HTR-8/SVneo (cell line): Measurements from ENCODE around the gene PBX3.

ENCODE experiments used
- DNase-seq: peaks from one replicate; pipeline ENCODE4 v3.0.0; 2011; ENCODE audit warnings: low spot score, mixed read lengths; ENCODE audit not compliant: insufficient read length
- FAIRE-seq: peaks from 2 replicates; lab custom pipeline; 2011; peaks lifted over from hg19 to GRCh38; lab: Jason Lieb, UNC

PBX3 gene

DNA sequence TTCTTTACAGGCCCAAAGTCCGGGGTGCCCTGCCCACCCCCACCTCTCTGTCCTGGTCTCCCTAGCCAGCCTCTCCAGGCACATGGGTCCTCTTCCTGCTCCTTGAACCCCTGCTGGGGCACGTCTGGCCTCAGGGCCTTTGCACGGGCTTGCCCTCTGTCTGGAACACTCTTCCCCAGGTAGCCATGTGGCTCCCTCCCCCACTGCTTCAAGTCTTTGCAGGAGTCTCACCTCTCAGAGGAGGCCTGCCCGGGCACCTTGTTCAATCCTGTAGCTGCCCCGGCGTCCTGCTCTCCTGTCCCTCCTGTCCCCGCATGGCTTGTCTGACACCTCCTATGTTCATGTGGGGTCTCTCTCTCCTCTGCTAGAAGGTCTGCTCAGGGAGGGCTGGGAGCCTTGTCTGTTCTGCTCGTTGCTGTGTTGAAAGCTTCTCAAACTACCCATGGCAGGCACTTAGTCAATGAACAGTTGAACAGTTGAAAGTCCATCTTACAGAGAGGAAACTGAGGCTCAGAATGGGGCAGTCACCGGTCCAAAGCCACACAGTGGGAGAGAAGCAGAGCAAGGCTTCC is 241.4 kb downstream of the PBX3 start:
- DNase-seq = no peak
- FAIRE-seq = no peak

DNA sequence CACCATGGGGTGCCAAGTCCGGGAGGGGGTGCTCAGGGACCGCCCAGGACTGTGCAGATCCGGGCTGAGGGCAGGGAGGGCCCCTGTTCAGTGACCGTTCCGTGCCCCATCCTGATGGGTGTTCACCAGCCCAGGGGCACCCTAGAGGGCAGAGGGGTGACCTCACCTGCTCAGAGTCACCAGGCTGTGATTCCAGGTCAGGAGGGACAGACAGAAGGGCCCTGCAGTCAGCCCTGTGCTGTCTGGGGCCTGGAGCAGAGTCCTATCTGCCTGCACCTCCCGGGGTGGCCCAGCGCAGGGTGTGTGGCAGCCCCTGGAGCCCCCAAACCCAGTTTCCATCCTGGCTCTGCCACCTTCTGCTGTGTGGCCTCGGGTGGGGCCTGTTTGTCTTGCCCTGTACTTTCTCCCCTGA is 241.9 kb downstream of the PBX3 start:
- FAIRE-seq (no peak), DNase-seq (no peak)

DNA sequence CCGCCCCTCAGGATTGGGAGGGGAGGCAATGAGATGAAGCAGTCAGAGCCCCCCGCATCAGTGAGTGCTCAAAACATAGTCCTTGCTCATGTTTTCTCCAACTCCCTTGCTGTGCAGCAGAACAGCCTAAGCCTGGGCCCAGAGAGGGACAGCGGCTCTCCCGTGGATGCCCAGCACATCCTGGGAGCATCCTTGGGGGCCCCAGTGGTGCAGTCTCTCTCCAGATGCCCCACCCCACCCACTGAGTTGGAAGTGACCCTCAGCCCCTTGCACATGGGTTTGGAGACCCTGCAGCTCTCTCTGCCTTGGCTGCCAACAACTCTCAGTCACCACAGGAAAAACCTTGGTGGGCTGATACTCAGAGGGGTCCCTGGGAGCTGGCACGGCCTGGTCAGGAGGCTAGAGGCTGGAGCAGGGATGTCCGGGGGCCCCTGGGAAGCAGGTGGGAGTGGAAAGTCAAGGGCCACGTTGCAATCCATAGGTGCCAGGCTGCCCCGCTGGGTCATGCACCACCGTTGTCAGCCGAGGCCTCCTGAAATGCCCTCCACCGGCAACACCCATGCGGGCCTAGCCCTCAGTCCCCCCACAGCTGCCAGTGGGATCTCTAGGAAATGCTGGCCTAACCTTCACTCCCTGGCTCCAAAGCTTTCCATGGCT is 242.5 kb downstream of the PBX3 start:
- FAIRE-seq = no peak
- DNase-seq = no peak

DNA sequence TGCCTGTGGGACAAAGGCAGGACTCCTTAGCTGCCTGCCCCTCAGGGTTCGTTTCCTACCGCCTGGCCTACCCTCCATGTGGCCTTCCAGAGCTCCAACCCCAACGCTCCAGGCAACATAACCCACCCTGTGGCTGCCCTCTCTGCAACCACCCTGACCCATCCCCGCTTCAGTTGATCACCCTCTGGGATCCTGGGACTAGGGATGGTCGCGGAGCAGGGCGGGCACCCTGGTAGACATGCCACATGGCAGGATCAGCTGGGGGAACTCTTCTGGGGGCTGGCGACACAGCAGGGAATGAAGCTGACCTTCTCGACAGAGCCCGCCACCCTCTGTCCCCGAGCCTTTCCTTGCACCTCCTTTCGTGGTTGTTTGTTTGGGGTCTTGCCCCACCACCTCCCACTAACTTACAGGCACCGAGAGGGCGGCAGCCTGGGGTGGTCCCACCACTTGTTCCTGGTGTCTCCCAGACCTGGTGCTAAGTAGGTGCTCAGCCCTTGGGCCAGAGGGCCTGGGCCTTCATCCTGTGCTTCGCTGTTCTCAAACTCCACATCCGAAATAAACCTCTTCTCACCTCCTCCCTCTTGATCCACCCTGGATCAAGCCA is 243.1 kb downstream of the PBX3 start:
- FAIRE-seq (no peak), DNase-seq (no peak)

DNA sequence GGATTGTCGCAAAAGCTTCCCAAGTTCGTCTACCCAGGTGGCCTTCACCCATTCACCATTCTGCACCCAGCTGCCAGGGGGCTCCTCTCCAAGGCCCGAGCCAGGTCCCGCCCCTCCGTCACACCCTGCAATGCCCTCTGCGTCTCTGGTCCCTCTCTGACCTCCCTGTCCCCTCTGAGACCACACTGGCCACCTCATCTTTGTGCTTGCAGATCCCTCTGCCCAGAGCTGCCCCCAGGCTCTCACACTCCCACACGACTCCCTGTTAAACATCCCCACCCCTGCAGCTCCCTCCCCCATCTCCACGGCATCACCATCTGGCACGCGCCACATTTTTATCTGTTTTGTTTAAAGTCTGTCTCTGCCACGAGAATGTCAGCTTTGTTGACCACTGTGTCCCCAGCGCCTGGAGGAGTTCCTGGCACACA is 243.6 kb downstream of the PBX3 start:
- no peak for DNase-seq
- FAIRE-seq = no peak

DNA sequence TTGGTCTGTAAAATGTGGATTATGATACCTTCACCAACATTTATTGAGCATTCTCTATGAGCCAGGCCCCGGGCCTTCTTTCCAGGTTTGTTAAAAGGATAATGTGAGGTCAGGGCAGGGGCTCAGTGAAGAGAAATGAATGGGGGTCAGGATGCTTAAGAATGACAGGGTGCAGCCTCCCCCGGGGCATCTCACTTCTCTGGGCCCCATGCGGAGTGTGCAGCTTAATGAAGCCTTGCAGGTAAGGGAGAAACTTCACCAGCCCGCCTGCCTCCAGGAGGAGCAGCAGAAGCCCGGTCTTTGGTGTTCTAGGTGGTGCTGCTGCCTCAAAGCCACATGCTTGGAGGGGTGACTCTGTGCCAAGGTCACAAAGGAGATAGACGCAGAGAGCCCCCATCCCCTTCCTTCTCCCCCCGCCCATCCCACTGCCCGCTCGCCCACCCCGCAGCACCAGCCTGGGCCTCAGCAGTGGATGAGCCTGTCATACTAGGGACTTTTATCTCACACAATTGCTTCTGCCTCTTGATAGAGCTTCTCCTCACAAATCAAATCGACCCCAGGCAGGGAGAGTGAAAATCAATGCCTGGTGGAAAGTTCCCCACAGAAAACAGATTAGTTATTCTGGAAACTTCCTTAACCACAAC is 244.8 kb downstream of the PBX3 start:
- DNase-seq = no peak
- FAIRE-seq = no peak

DNA sequence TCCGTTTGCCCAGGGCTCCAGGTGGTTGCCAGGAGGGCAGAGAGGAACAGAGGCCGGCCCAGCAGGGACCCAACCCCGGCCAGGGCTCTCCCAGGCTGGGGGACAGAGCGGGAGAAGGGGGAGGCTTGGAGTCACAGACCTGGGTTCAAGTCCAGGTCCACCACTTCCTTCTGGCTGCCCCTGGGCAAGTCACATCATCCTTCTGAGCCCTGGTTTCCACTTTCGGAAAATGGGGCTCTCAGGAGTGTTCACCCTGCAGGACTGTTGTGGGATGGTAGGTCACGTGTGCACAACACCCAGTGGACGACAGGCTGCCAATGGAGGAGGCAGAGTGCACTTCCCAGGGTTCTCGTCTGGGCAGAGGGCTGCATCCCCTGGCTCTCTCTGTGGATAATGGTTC is 245.4 kb downstream of the PBX3 start:
- FAIRE-seq = no peak
- no peak for DNase-seq

DNA sequence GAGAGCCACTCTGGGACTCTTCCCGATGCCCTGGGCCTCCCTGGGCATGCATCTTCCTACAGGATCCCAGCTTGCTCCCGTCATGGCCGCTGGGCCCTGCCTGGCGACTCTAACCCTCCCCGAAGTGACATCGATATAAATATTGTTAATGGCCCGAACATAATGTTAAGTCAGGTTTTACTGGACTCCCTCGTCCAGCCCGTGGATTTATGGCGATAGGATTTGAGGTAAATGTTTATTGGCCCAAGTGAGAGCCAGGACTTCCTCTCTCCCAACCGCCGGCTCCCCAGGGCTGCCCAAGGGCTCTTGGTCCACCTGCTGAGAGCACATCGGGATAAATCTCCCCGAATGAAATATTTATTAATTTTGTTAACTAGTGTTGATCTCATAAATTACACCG is 246.3 kb downstream of the PBX3 start:
- FAIRE-seq (no peak), DNase-seq (no peak)

DNA sequence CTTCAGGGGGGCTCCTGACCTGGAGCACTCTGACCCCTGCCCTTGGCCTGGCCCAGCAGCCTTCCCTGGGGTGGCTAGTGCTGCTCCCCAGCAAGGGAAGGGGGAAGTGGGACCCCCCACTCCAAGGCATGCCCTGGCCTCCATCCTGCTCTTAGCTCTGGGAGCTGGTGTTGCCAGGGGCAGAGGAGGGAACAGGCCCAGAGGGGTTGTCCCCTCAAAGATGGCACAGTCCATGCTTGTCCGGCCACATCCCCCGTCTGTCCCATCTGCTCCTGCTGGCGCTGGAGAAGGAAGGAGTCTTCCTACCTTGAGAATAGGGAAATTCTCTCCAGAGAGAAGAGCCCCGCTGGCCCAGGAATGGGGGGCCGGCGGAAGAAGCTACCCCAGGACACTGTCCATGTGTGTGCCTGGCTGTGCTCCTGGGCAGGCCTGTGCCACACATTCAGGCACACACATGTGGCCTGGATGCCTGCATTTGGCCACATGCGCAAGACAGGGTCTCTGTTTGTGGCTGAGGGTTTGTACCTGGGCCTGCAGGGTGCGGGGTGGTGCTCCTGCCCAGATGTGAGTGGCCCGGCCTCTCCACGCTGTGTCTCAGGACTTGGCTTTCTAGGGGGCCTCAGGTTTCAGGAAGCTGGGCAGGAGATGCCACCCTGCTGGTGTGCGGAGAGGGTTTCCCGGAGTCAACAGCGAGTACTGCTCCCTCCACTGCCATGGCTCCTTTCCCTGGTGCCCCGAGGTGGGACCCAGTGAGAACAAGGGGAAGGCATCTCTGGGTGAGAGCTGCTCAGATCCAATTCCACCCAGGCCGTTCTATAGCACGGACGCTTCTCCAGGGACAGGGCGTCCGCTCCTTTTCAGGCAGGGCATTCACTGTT is 247.1 kb downstream of the PBX3 start:
- no peak for FAIRE-seq
- no peak for DNase-seq

DNA sequence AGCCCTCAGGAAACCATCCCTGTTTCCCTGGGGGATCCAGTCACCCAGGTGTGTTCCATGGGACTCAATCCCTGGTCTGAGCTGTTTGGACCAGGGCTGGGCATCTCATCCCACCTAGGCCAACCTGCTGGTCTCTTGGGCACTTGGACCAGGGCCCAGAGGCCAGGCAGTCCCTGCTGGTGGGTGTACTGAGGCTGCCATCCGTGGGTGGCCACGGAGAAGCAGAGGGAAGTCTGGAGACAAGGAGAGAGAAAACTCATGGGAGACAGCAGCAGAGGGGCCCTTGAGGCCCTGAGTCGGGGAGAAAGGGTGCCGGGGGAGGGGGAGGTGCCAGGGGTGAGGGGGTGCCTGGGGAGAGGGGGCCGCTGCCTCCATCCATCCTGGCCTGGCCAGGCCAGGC is 247.8 kb downstream of the PBX3 start:
- FAIRE-seq = no peak
- no peak for DNase-seq

DNA sequence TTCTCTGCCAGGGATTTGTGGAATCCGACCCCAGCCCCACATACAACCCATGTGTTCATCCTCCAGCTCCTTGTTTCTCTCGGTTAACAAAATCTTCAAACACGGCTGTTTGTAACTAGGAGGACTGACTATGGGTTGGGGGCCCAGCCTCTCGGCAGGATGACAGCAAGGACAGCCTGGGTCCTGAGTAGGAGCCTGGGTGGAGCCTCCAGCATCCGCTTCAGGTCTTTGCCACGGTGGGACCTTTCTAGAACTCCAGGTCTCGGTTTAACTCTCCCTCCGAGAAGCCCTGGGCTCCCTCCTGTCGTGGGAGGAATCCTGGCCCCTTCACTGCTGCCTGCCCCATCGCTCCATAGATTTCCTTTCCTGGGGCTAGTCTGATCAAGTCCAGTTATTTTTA is 248.5 kb downstream of the PBX3 start:
- FAIRE-seq (no peak), DNase-seq (no peak)

DNA sequence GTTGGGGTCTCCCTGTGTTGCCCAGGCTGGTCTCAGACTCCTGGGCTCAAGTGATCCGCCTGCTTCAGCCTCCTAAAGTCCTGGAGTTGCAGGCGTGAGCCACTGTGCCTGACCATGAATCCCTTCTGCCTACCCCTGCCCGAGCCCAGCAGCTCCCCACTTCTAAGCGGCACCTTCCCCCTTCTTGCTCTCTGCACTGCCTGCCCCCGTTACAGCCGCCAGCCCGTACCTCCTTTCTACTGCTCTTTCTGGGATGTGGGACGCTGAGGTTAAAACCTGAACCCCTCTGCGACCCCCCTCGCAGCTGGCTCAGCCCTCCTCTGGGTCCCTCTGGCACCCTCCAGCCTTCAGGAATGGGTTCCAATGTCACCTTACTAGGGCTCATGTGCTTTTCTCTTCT is 249.6 kb downstream of the PBX3 start:
- FAIRE-seq = no peak
- no peak for DNase-seq

DNA sequence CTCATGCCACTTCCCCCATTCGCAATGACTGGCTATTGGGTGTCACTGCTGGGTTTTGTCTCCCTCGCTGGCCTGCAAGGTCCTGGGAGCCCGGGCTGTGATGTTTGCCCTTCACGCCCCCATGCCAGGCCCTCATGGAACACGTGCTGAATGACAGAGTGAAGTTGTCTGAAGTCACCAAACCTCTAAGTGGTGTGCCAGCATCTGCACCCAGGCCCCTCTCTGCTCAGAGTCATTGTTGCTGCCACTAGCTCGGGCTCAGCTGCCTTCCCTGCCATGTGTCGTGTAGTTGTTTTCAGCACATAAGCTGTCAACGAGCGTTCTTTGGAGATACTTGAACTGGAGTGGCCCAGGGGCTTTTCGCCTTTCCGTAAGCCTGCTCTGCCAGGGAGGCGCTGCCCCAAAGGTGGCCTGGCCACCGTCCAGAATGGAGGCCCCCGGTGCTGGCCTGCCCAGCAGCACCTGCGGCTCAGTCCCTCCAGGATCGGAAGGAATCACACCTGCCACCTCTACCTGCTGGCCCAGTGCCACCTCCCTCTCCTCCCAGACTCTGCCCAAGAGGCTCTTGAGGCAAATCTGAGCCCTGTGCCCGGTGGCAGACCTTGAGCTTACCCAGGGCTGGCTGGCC is 250.1 kb downstream of the PBX3 start:
- DNase-seq = no peak
- no peak for FAIRE-seq

DNA sequence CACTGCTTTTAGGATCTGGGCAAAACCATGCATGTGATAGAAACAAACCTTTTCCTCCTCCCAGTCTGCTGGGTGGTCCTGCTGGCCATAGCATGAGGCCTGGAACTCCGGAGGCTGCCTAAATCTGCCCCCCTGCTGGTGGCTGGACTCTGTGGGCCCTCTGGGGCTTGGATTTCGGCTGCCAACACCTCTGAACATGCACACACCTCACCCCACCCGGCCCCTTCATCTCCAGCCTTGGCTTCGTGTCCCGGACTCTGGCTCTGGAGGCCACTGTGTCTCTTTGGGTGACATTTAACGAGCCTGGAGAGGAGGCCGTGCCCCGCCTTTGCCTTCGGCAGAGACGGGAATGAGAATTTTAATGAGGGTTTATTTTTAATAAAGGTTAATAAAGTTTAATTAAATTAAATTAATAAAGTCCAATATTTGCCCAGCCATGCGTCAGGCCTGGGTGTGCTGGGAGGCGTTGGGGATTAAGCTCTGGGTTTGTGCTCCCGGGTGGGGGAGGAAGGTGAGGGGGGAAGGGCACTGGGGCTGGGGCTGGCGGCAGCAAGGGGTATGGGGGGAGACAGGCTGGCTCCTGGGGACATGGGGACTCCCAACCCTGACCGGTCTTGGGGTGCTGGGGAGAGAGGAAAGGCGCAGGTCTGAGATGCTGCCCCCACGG is 251.8 kb downstream of the PBX3 start:
- no peak for DNase-seq
- FAIRE-seq = no peak

DNA sequence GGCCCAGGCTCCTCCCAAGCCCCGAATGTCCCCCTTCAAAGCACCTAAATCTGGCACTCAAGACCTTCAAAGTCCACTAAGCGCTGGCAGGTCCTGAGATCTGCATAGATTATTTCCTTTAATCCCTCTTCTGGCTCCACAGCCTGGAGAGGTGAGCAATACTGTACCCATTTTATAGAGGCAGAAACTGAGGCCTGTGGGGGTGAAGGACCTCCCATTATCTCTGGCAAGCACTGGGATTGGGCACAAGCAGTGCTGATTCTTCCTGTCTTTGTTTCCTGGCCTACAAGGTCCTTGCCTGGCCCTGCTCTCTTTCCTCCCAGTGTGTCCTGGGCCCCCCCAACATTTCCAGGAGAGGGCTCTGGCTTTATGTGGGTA is 252.3 kb downstream of the PBX3 start:
- FAIRE-seq (no peak), DNase-seq (no peak)

DNA sequence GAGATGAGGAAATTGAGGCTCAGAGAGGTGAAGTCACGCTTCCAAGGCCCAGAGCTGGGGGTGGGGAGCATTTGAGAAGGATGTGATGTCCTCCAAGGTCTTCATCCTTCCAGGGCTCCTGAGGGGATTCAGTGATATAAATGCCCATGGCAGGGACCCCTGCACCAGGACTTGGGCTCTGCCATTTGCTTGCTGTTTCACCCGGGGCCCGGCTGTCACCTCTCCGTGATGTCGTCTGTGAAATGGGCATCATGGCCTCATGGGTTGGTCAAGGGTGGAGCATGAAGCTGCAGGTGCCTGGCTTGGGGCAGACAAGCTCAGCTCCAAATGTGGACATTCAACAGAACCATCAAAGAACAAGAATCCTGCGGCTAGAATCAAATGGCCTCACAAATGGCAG is 253.1 kb downstream of the PBX3 start:
- no peak for FAIRE-seq
- no peak for DNase-seq

DNA sequence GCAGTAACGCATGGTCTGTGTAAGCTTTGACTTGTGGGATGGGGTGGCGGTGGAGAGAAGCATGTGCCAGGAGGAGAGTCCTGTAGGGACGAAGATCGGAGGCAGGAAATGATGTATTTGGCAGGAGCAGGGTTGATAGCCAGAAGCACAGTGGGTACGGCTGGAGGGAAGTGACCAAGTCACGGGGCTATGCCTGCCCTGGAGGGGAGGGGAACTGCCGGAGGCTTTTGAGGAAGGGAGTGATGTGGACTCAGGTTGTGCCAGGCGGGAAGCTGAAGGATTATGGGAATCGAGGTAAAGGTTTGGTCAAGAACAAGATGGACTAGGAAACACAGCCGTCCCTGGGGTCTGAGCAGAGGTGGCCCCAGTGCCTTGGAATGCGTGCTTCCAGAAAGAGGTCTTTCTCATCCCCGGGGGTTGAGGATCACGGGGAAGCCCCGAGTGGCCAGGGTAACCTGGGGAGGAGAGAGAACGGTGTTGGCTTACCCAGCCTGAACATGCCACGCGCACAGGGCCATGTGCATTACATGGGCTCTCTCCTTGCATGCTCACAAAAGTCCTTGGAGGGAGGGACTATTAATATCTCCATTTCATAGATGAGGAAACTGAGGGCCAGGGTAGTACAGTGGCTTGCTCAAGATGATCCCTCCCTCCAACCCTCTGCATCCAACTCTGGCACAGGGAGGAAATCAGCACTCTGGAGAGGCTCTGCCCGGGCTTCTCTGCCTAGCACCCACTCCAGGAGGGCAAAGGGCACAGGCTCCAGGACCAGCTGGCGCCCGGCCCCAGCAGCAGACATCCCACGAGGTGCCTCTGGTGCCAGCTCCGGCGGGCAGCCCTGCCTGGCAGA is 253.8 kb downstream of the PBX3 start:
- DNase-seq (no peak), FAIRE-seq (no peak)

DNA sequence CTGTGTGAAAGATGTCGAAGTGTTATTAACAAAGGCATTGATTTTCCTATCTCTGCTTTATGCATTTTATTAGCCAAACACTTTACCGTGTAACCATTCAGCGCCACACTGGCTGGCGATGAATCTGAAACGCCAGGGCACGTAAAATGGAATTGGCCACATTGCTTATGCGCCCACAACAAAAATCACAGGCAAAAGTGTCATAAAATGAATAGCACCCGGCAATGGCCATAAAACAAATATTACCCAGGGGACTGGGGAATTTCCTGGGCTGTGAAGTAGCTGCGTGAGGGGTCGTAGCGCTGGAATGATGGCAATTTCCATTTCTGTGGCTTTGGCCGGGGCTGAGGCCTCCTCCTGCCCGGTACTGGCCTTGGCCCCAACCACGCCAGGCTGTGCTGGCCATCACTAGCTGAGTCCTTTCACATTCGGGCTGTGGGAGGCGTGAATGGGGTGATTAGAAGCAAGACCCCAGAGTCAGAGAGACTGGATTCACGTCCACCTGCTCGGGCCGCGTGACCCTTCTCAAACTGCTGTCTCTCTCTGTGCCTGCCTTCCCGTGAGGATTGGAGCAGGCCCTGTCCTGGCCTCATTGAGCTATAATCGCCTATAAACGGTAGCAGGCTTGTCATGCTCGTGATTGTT is 254.5 kb downstream of the PBX3 start:
- DNase-seq = no peak
- FAIRE-seq = no peak
